Measurements from ENCODE around the gene CD34.

Gene CD34

GRCh38 chr1:207858281-207858680, 52.6 kb downstream of the CD34 start:
- no peak overlapping the region for H2BK120ac ChIP-seq (ENCODE audit: insufficient read depth, low read length, poor library complexity)
- H2BK12ac ChIP-seq (ENCODE audit: low read length) = no peak overlapping the region
- H3K23ac ChIP-seq (ENCODE audit: low read length) = no peak overlapping the region
- H3K79me2 ChIP-seq (ENCODE audit: control insufficient read depth, insufficient read depth, low read length, poor library complexity) = no peaks in the 10 kb centered on the region
- no peak overlapping the region for H4K12ac ChIP-seq (ENCODE audit: low read depth, low read length)
- no peak overlapping the region for H4K91ac ChIP-seq (ENCODE audit: low read depth, low read length)
- no peaks in the 10 kb centered on the region for H3K9me3 ChIP-seq (ENCODE audit: insufficient read depth, low read depth, low read length)
- no peak overlapping the region for H4K8ac ChIP-seq (ENCODE audit: low read depth, low read length)
- H3K4me2 ChIP-seq (ENCODE audit: low read length) = no peak overlapping the region
- no peak overlapping the region for H2BK5ac ChIP-seq (ENCODE audit: low read depth, low read length, poor library complexity)
- WGBS (ENCODE audit: extremely low coverage, insufficient coverage, insufficient read length) = no CpG with 5 or more reads among the region's 1 CpG
- no peak for DNase-seq
- no peak overlapping the region for H2AFZ ChIP-seq (ENCODE audit: insufficient read depth, low read length, poor library complexity)
- H3K18ac ChIP-seq (ENCODE audit: low read length) = no peak overlapping the region
- H3K14ac ChIP-seq (ENCODE audit: low read length) = no peak overlapping the region
- no peak overlapping the region for H3K4me3 ChIP-seq (ENCODE audit: low read depth, low read length)
- H3K27me3 ChIP-seq (ENCODE audit: insufficient read depth, low read length) = no peaks in the 10 kb centered on the region
- H2AK5ac ChIP-seq (ENCODE audit: low read length) = no peak overlapping the region
- H3K79me1 ChIP-seq (ENCODE audit: low read length) = no peaks in the 10 kb centered on the region
- H3K36me3 ChIP-seq (ENCODE audit: control insufficient read depth in 1 of 2, insufficient read depth in 2 of 2, low read length in 2 of 2) = no peaks in the 10 kb centered on the region
- H3K27ac ChIP-seq (ENCODE audit: low read depth, low read length) = no peak overlapping the region
- no peak overlapping the region for H3K9ac ChIP-seq (ENCODE audit: low read length)
- no peak overlapping the region for H3K4ac ChIP-seq (ENCODE audit: low read depth, low read length)
- peaks cover 0 to 1% of the 10 kb centered on the region in 2 experiments for H3K4me1 ChIP-seq (ENCODE audit: control insufficient read depth in 1 of 2, insufficient read depth in 2 of 2, low read length in 2 of 2)

GRCh38 chr1:207857447-207857846, 53.5 kb downstream of the CD34 start:
- no peak overlapping the region for H3K27ac ChIP-seq (ENCODE audit: low read depth, low read length)
- H4K91ac ChIP-seq (ENCODE audit: low read depth, low read length) = no peak overlapping the region
- DNase-seq = no peak
- H2AFZ ChIP-seq (ENCODE audit: insufficient read depth, low read length, poor library complexity) = no peak overlapping the region
- peaks cover 0 to 1% of the 10 kb centered on the region in 2 experiments for H3K4me1 ChIP-seq (ENCODE audit: control insufficient read depth in 1 of 2, insufficient read depth in 2 of 2, low read length in 2 of 2)
- no peak overlapping the region for H3K4me3 ChIP-seq (ENCODE audit: low read depth, low read length)
- H4K8ac ChIP-seq (ENCODE audit: low read depth, low read length) = no peak overlapping the region
- no peaks in the 10 kb centered on the region for H3K79me2 ChIP-seq (ENCODE audit: control insufficient read depth, insufficient read depth, low read length, poor library complexity)
- H2BK120ac ChIP-seq (ENCODE audit: insufficient read depth, low read length, poor library complexity) = no peak overlapping the region
- no CpG with 5 or more reads among the region's 7 CpGs for WGBS (ENCODE audit: extremely low coverage, insufficient coverage, insufficient read length)
- H4K12ac ChIP-seq (ENCODE audit: low read depth, low read length) = no peak overlapping the region
- no peak overlapping the region for H3K4ac ChIP-seq (ENCODE audit: low read depth, low read length)
- H3K9ac ChIP-seq (ENCODE audit: low read length) = no peak overlapping the region
- H3K36me3 ChIP-seq (ENCODE audit: control insufficient read depth in 1 of 2, insufficient read depth in 2 of 2, low read length in 2 of 2) = no peaks in the 10 kb centered on the region
- H3K23ac ChIP-seq (ENCODE audit: low read length) = no peak overlapping the region
- H2AK5ac ChIP-seq (ENCODE audit: low read length) = no peak overlapping the region
- no peaks in the 10 kb centered on the region for H3K27me3 ChIP-seq (ENCODE audit: insufficient read depth, low read length)
- H3K9me3 ChIP-seq (ENCODE audit: insufficient read depth, low read depth, low read length) = no peaks in the 10 kb centered on the region
- no peak overlapping the region for H3K14ac ChIP-seq (ENCODE audit: low read length)
- H3K79me1 ChIP-seq (ENCODE audit: low read length) = no peaks in the 10 kb centered on the region
- no peak overlapping the region for H3K4me2 ChIP-seq (ENCODE audit: low read length)
- no peak overlapping the region for H3K18ac ChIP-seq (ENCODE audit: low read length)
- H2BK12ac ChIP-seq (ENCODE audit: low read length) = no peak overlapping the region
- H2BK5ac ChIP-seq (ENCODE audit: low read depth, low read length, poor library complexity) = no peak overlapping the region

- Histone ChIP-seq H3K36me3 (ENCODE audit: control insufficient read depth in 1 of 2, insufficient read depth in 2 of 2, low read length in 2 of 2) (no peaks in the 10 kb centered on the region), H3K27me3 (ENCODE audit: insufficient read depth, low read length) (no peaks in the 10 kb centered on the region), H3K9me3 (ENCODE audit: insufficient read depth, low read depth, low read length) (no peaks in the 10 kb centered on the region), H4K91ac (ENCODE audit: low read depth, low read length) (no peak overlapping the region), H3K18ac (ENCODE audit: low read length) (no peak overlapping the region), H4K12ac (ENCODE audit: low read depth, low read length) (no peak overlapping the region), H4K8ac (ENCODE audit: low read depth, low read length) (no peak overlapping the region), H3K4me1 (ENCODE audit: control insufficient read depth in 1 of 2, insufficient read depth in 2 of 2, low read length in 2 of 2) (peaks cover 0 to 1% of the 10 kb centered on the region in 2 experiments), H3K14ac (ENCODE audit: low read length) (no peak overlapping the region), H2BK120ac (ENCODE audit: insufficient read depth, low read length, poor library complexity) (no peak overlapping the region), H3K4me3 (ENCODE audit: low read depth, low read length) (no peak overlapping the region), H2AK5ac (ENCODE audit: low read length) (no peak overlapping the region), H2BK12ac (ENCODE audit: low read length) (no peak overlapping the region), H3K27ac (ENCODE audit: low read depth, low read length) (no peak overlapping the region), H3K23ac (ENCODE audit: low read length) (no peak overlapping the region), H3K9ac (ENCODE audit: low read length) (no peak overlapping the region), H2AFZ (ENCODE audit: insufficient read depth, low read length, poor library complexity) (no peak overlapping the region), H3K4ac (ENCODE audit: low read depth, low read length) (no peak overlapping the region), H3K79me2 (ENCODE audit: control insufficient read depth, insufficient read depth, low read length, poor library complexity) (no peaks in the 10 kb centered on the region), H2BK5ac (ENCODE audit: low read depth, low read length, poor library complexity) (no peak overlapping the region), H3K4me2 (ENCODE audit: low read length) (no peak overlapping the region), H3K79me1 (ENCODE audit: low read length) (no peaks in the 10 kb centered on the region)
- WGBS (ENCODE audit: extremely low coverage, insufficient coverage, insufficient read length) = no CpG with 5 or more reads among the region's 1 CpG
- DNase-seq = no peak
Observed at GRCh38 chr1:207856276-207857023, 54.5 kb downstream of the CD34 start.

- Histone ChIP-seq H3K4me2 (ENCODE audit: low read length) (no peak overlapping the region), H3K36me3 (ENCODE audit: control insufficient read depth in 1 of 2, insufficient read depth in 2 of 2, low read length in 2 of 2) (no peaks in the 10 kb centered on the region), H3K4ac (ENCODE audit: low read depth, low read length) (no peak overlapping the region), H3K18ac (ENCODE audit: low read length) (no peak overlapping the region), H3K79me1 (ENCODE audit: low read length) (no peaks in the 10 kb centered on the region), H4K12ac (ENCODE audit: low read depth, low read length) (no peak overlapping the region), H3K4me3 (ENCODE audit: low read depth, low read length) (no peak overlapping the region), H3K9ac (ENCODE audit: low read length) (no peak overlapping the region), H3K4me1 (ENCODE audit: control insufficient read depth in 1 of 2, insufficient read depth in 2 of 2, low read length in 2 of 2) (no peaks in the 10 kb centered on the region), H3K9me3 (ENCODE audit: insufficient read depth, low read depth, low read length) (no peaks in the 10 kb centered on the region), H3K79me2 (ENCODE audit: control insufficient read depth, insufficient read depth, low read length, poor library complexity) (no peaks in the 10 kb centered on the region), H2BK12ac (ENCODE audit: low read length) (no peak overlapping the region), H3K14ac (ENCODE audit: low read length) (no peak overlapping the region), H2AK5ac (ENCODE audit: low read length) (no peak overlapping the region), H3K23ac (ENCODE audit: low read length) (no peak overlapping the region), H2BK120ac (ENCODE audit: insufficient read depth, low read length, poor library complexity) (no peak overlapping the region), H3K27ac (ENCODE audit: low read depth, low read length) (no peak overlapping the region), H4K91ac (ENCODE audit: low read depth, low read length) (no peak overlapping the region), H2AFZ (ENCODE audit: insufficient read depth, low read length, poor library complexity) (peak overlapping the region; percentile 59), H2BK5ac (ENCODE audit: low read depth, low read length, poor library complexity) (no peak overlapping the region), H3K27me3 (ENCODE audit: insufficient read depth, low read length) (no peaks in the 10 kb centered on the region), H4K8ac (ENCODE audit: low read depth, low read length) (no peak overlapping the region)
- DNase-seq = no peak
- no CpG with 5 or more reads among the region's 2 CpGs for WGBS (ENCODE audit: extremely low coverage, insufficient coverage, insufficient read length)
Observed at GRCh38 chr1:207854001-207854400, 56.9 kb downstream of the CD34 start.

All from trophoblast cell (in vitro differentiated cells and primary cell).